ENCODE results near the gene REXO4.
"Not testable (repeated sequence)": the region's sequence is repeated elsewhere in the genome, so short reads cannot be mapped to it uniquely, and the experiment has no call there.

The REXO4 gene

GRCh38 chr9:133397370-133397769, 20.4 kb downstream of the REXO4 start:
- no peaks in the 10 kb centered on the region for H3K9me3 Mint-ChIP-seq
- peaks cover 4% of the 10 kb centered on the region for H3K4me1 Mint-ChIP-seq
- H3K4me3 Mint-ChIP-seq, result no peak overlapping the region
- ATAC-seq (ENCODE audit: low read depth), result no peak
- H3K36me3 Mint-ChIP-seq, result no peaks in the 10 kb centered on the region
- H3K27me3 Mint-ChIP-seq, result peaks cover 8% of the 10 kb centered on the region
- DNase-seq (ENCODE audit: low spot score in 2 of 2), result no peak
- H3K27ac Mint-ChIP-seq, result no peak overlapping the region

GRCh38 chr9:133396952-133397351, 20.9 kb downstream of the REXO4 start:
- DNase-seq (ENCODE audit: low spot score in 2 of 2) (no peak), ATAC-seq (ENCODE audit: low read depth) (no peak)
- no peak overlapping the region for H3K27ac Mint-ChIP-seq
- peaks cover 3% of the 10 kb centered on the region for H3K4me1 Mint-ChIP-seq
- H3K4me3 Mint-ChIP-seq, result no peak overlapping the region
- H3K9me3 Mint-ChIP-seq, result no peaks in the 10 kb centered on the region
- no peaks in the 10 kb centered on the region for H3K36me3 Mint-ChIP-seq
- peaks cover 11% of the 10 kb centered on the region for H3K27me3 Mint-ChIP-seq

- Mint-ChIP-seq H3K4me3 (no peak overlapping the region), H3K9me3 (no peaks in the 10 kb centered on the region), H3K36me3 (no peaks in the 10 kb centered on the region), H3K27me3 (peaks cover 17% of the 10 kb centered on the region), H3K27ac (no peak overlapping the region), H3K4me1 (peaks cover 2% of the 10 kb centered on the region)
- ATAC-seq (ENCODE audit: low read depth) (no peak), DNase-seq (ENCODE audit: low spot score in 2 of 2) (no peak)
These were observed 23.0 kb downstream of the REXO4 start for GRCh38 chr9:133394687-133395271.

GRCh38 chr9:133393399-133393798, 24.4 kb downstream of the REXO4 start:
- Mint-ChIP-seq H3K9me3 (no peaks in the 10 kb centered on the region), H3K4me3 (no peak overlapping the region), H3K36me3 (no peaks in the 10 kb centered on the region), H3K27me3 (peaks cover 21% of the 10 kb centered on the region), H3K27ac (no peak overlapping the region), H3K4me1 (no peaks in the 10 kb centered on the region)
- no peak for DNase-seq (ENCODE audit: low spot score in 2 of 2)
- ATAC-seq (ENCODE audit: low read depth), result no peak

- H3K9me3 Mint-ChIP-seq; DNase-seq (ENCODE audit: low spot score in 2 of 2); H3K4me3 Mint-ChIP-seq; ATAC-seq (ENCODE audit: low read depth); H3K4me1 Mint-ChIP-seq; H3K27ac Mint-ChIP-seq; H3K36me3 Mint-ChIP-seq: not testable (repeated sequence)
- H3K27me3 Mint-ChIP-seq, result peaks cover 21% of the 10 kb centered on the region
These were observed 25.5 kb downstream of the REXO4 start for GRCh38 chr9:133392308-133392707.

- not testable (repeated sequence) for H3K27ac Mint-ChIP-seq; H3K9me3 Mint-ChIP-seq; H3K36me3 Mint-ChIP-seq; H3K4me1 Mint-ChIP-seq; H3K4me3 Mint-ChIP-seq; ATAC-seq (ENCODE audit: low read depth); DNase-seq (ENCODE audit: low spot score in 2 of 2)
- peaks cover 21% of the 10 kb centered on the region for H3K27me3 Mint-ChIP-seq
These were observed 26.4 kb downstream of the REXO4 start for GRCh38 chr9:133391449-133391848.

GRCh38 chr9:133390713-133391112, 27.1 kb downstream of the REXO4 start:
- ATAC-seq (ENCODE audit: low read depth) (no peak), DNase-seq (ENCODE audit: low spot score in 2 of 2) (no peak)
- Mint-ChIP-seq H3K9me3 (no peaks in the 10 kb centered on the region), H3K4me1 (no peaks in the 10 kb centered on the region), H3K36me3 (no peaks in the 10 kb centered on the region), H3K4me3 (no peak overlapping the region), H3K27me3 (peaks cover 21% of the 10 kb centered on the region), H3K27ac (no peak overlapping the region)

GRCh38 chr9:133389562-133389961, 28.2 kb downstream of the REXO4 start:
- Mint-ChIP-seq H3K27me3 (peaks cover 19% of the 10 kb centered on the region), H3K4me1 (no peaks in the 10 kb centered on the region), H3K27ac (no peak overlapping the region), H3K9me3 (no peaks in the 10 kb centered on the region), H3K36me3 (no peaks in the 10 kb centered on the region), H3K4me3 (no peak overlapping the region)
- DNase-seq (ENCODE audit: low spot score in 2 of 2) (no peak), ATAC-seq (ENCODE audit: low read depth) (no peak)

- H3K36me3 Mint-ChIP-seq, result no peaks in the 10 kb centered on the region
- H3K27ac Mint-ChIP-seq, result no peak overlapping the region
- peaks cover 19% of the 10 kb centered on the region for H3K27me3 Mint-ChIP-seq
- H3K4me3 Mint-ChIP-seq, result no peak overlapping the region
- ATAC-seq (ENCODE audit: low read depth) (no peak), DNase-seq (ENCODE audit: low spot score in 2 of 2) (no peak)
- H3K4me1 Mint-ChIP-seq, result no peaks in the 10 kb centered on the region
- H3K9me3 Mint-ChIP-seq, result no peaks in the 10 kb centered on the region
These were observed 28.7 kb downstream of the REXO4 start for GRCh38 chr9:133389025-133389557.

- no peak for ATAC-seq (ENCODE audit: low read depth)
- Mint-ChIP-seq H3K27me3 (peaks cover 14% of the 10 kb centered on the region), H3K4me3 (no peak overlapping the region), H3K4me1 (no peaks in the 10 kb centered on the region), H3K27ac (no peak overlapping the region), H3K36me3 (no peaks in the 10 kb centered on the region), H3K9me3 (no peaks in the 10 kb centered on the region)
- DNase-seq (ENCODE audit: low spot score in 2 of 2), result no peak
These were observed 30.1 kb downstream of the REXO4 start for GRCh38 chr9:133387680-133388079.

GRCh38 chr9:133386338-133386737, 31.5 kb downstream of the REXO4 start:
- Mint-ChIP-seq H3K4me3 (no peak overlapping the region), H3K4me1 (no peaks in the 10 kb centered on the region), H3K27me3 (peaks cover 10% of the 10 kb centered on the region), H3K36me3 (no peaks in the 10 kb centered on the region), H3K9me3 (no peaks in the 10 kb centered on the region), H3K27ac (no peak overlapping the region)
- DNase-seq (ENCODE audit: low spot score in 2 of 2), result no peak
- no peak for ATAC-seq (ENCODE audit: low read depth)

GRCh38 chr9:133385452-133385851, 32.4 kb downstream of the REXO4 start:
- Mint-ChIP-seq H3K27ac (no peak overlapping the region), H3K9me3 (no peaks in the 10 kb centered on the region), H3K4me1 (no peaks in the 10 kb centered on the region), H3K4me3 (no peak overlapping the region), H3K36me3 (no peaks in the 10 kb centered on the region), H3K27me3 (peaks cover 9% of the 10 kb centered on the region)
- DNase-seq (ENCODE audit: low spot score in 2 of 2) (no peak), ATAC-seq (ENCODE audit: low read depth) (no peak)

- H3K4me1 Mint-ChIP-seq, result no peaks in the 10 kb centered on the region
- H3K36me3 Mint-ChIP-seq, result no peaks in the 10 kb centered on the region
- no peak overlapping the region for H3K4me3 Mint-ChIP-seq
- H3K9me3 Mint-ChIP-seq, result no peaks in the 10 kb centered on the region
- H3K27ac Mint-ChIP-seq, result no peak overlapping the region
- DNase-seq (ENCODE audit: low spot score in 2 of 2) (no peak), ATAC-seq (ENCODE audit: low read depth) (no peak)
- H3K27me3 Mint-ChIP-seq, result peaks cover 4% of the 10 kb centered on the region
These were observed 33.0 kb downstream of the REXO4 start for GRCh38 chr9:133384736-133385321.

- H3K27me3 Mint-ChIP-seq, result no peaks in the 10 kb centered on the region
- no peaks in the 10 kb centered on the region for H3K4me1 Mint-ChIP-seq
- no peaks in the 10 kb centered on the region for H3K9me3 Mint-ChIP-seq
- DNase-seq (ENCODE audit: low spot score in 2 of 2) (no peak), ATAC-seq (ENCODE audit: low read depth) (no peak)
- no peak overlapping the region for H3K27ac Mint-ChIP-seq
- H3K4me3 Mint-ChIP-seq, result no peak overlapping the region
- no peaks in the 10 kb centered on the region for H3K36me3 Mint-ChIP-seq
These were observed 34.4 kb downstream of the REXO4 start for GRCh38 chr9:133383438-133383837.
